Testis (tissue), 2 donors: ENCODE results near the gene NFIB.

ENCODE experiments used
- POLR2A ChIP-seq: fragments of 450-650 bp; IDR thresholded peaks from one replicate; pipeline ENCODE4 v1.6.1; 2017; ENCODE audit warnings: antibody characterized with exemption, mild to moderate bottlenecking, moderate library complexity
- TF ChIP-seq, protein P1 (sequence below), 3 experiments: fragments of 450-650 bp in 2 of 3; fragments of 200-600 bp in 1 of 3; sonication (generic) in 1 of 3; IDR thresholded peaks; one replicate each; pipeline ENCODE4 v1.5.1; 2016 to 2019; ENCODE audit warnings: antibody characterized with exemption in 3 of 3, mild to moderate bottlenecking in 2 of 3, moderate library complexity in 1 of 3

DNA sequence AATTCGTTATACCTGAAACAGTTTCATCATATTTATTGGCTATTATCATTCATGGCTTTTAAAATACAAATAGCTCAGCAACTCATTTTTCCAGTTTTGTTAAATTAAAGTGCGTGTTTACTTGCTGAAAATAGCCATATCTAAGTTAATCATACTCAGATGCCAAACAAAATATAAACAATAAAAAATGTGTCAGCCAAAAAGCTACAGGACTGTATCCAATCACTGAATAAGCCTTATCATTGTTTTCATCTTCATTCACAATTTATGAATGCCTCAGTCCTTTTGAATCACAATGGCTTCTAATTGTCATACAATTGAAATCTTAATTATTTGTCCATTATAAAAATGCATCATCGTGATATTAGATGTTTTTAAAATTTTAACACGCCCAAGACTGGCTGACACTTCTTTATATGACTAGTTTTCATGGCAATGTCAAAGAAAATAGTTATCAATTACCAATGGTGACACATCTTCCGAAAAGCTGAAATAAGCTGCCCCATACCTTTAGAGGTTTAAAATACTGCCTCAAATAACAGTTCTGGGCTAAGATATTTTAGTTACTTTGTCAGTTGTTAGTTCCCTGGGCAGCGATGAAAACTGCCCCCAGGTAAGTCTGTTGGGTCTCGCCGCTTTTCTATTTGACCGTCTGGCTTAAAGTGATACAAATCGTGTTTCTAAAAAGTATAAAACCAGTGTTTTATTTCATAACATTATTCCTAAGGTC lies 1.8 kb downstream of the NFIB start:
- TF ChIP-seq, protein P1, sequence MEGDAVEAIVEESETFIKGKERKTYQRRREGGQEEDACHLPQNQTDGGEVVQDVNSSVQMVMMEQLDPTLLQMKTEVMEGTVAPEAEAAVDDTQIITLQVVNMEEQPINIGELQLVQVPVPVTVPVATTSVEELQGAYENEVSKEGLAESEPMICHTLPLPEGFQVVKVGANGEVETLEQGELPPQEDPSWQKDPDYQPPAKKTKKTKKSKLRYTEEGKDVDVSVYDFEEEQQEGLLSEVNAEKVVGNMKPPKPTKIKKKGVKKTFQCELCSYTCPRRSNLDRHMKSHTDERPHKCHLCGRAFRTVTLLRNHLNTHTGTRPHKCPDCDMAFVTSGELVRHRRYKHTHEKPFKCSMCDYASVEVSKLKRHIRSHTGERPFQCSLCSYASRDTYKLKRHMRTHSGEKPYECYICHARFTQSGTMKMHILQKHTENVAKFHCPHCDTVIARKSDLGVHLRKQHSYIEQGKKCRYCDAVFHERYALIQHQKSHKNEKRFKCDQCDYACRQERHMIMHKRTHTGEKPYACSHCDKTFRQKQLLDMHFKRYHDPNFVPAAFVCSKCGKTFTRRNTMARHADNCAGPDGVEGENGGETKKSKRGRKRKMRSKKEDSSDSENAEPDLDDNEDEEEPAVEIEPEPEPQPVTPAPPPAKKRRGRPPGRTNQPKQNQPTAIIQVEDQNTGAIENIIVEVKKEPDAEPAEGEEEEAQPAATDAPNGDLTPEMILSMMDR (IDR thresholded peaks at IDR 0.05) = no peak
- no peak for TF ChIP-seq POLR2A
